GM10847 (cell line): ENCODE results near the gene LRRN4.

Source experiments
- POLR2A ChIP-seq: IDR thresholded peaks from 2 replicates; pipeline ENCODE4 v1.6.1; 2011; ENCODE audit not compliant: insufficient read length; ENCODE audit errors: extremely low read depth

The LRRN4 gene

DNA sequence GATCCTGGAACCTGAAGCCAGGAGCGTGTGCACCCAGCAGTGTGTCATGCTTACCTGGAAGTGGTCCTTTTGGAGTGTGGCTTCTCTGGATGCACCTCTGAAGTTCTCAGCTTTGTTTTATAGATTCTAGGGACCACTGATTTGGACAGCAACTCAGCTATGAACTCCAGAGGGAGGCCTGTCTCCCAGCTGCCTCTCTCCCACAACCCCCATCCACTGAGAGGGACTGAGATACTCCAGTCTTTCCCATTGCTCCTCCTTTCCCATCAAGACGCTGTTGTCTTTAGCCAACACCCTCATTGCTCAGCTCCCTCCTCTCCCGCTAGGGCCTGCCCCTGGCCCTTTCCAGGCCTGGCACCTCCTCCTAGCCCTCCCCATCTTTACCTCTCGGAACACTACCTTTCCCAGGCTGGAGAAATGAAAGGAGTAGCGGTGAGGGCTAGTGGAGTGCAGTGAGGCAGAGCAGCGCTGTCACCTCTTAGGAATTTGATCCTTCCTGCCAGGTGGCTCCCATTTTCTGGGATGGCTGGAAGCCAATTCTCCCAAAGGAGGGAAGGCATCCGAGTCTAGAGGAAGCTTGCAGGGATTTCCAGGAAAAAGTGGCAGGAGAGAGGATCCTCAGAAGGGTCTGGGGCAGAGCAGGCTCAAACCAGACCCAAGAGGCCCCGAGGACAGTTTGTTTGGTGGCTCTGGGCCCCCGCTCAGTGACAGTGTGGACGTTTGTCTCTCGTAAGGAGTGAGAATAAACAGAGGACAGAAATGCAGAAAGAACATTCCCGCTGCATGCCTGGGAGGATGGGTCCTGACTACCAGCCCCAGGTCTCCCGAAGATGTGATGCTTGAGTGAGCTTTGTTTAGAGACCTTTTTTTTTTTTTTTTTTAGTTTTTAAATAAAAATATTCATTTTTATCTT lies at the start of gene LRRN4:
LRRN4 (minus strand) TSS at position 285 of the 913 bp plus-strand sequence. CDS start 1,261 bp downstream, outside the sequence.
- TF ChIP-seq POLR2A, result no peak

DNA sequence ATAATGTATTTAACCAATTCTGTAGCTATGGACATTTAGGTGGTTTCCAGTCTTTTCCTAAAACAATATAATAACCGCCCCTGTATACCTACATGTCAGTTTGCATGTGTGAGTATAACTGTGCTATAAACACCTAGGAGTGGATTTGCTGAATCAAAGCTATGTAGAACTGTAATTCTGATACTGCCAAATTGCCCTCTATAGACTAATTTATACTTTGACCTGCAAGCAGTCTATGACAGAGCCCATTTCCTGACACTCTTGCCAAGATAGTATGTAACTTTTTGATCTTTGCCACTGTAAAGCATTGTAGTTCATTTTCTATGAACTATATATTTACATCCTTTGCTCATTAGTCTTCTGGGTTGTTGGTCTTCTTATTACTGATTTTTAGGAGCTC lies 49.4 kb upstream of the LRRN4 start:
- no peak for TF ChIP-seq POLR2A

DNA sequence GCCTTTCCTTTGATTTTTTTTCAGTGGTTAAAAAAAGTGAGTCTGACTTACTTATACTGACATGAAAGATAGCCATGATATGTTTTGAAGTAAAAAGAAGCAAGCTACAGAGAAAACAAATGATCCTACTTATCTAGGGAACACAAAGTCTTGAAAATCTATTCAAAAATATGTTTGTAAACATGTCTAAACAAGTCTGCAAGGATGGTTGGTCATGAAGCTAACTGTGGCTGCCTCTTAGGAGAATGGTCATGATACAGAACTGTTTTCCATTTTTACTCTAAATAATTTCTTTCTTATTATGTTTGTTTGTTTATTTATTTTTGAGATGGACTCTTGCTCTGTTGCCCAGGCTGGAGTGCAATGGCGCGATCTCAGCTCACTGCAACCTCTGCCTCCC lies 47.5 kb upstream of the LRRN4 start:
- TF ChIP-seq POLR2A, result no peak

- TF ChIP-seq POLR2A, result no peak
Observed at GRCh38 chr20:6100246-6100645, 46.4 kb upstream of the LRRN4 start.

GRCh38 chr20:6099819-6100218 lies 46.0 kb upstream of the LRRN4 start:
- TF ChIP-seq POLR2A, result no peak

GRCh38 chr20:6095409-6095808 lies 41.5 kb upstream of the LRRN4 start:
- no peak for TF ChIP-seq POLR2A

GRCh38 chr20:6094565-6094964 lies 40.7 kb upstream of the LRRN4 start:
- TF ChIP-seq POLR2A, result no peak

GRCh38 chr20:6094063-6094462 lies 40.2 kb upstream of the LRRN4 start:
- TF ChIP-seq POLR2A, result no peak

DNA sequence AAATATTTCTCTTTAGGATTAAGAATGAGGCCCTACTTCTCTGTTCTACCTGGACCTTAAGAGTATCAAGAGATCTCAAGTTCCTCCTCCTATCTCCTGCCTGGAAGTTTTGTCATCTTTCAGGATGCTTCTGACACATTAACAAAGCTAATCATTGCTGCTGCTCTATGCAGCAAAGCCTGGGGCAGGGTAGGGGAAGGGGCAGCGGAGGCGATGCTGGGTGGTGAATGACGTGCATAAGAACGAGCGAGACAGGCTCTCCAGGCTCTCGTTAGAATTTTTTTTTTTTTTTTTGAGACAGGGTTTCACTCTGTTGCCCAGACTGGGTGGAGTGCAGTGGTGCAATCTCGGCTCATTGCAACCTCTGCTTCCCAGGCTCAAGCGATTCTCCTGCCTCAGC lies 37.8 kb upstream of the LRRN4 start:
- no peak for TF ChIP-seq POLR2A

DNA sequence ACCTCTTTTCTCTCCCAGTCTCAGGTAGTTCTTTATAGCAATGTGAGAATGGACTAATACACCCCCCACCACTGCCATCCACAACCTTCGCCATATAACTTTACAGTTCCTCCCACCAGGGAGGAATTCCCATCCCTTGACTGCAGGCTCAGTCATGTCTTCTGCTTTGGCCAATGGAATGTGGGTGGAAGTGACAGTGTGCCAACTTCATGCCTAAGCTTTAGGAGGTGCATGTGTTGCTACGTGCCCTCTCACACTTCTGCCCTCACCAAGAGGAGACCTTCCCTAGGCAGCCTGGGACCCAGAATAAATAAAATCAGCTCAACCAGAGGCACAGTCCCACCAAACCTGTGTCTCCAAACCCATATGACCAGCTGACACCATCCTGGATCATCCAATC lies 33.0 kb upstream of the LRRN4 start:
- no peak for TF ChIP-seq POLR2A

DNA sequence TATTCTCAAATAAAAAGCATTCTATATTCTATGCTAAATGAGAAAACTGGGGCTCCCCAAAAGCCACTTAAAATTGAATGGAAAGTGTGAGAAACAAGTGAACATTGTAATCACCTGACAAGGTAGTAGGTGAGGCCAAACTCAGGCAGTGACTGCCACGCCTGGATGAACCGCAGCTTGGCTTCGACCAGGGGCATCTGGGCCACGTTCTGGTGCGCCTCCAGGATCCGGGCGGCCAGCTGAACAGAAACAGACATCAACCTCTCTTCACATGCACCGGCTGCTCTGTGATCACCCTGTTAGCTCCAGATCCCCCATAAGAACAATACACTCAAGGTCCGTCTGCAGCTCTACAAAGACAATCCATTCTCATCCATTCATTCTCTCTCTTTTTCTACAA lies 30.1 kb upstream of the LRRN4 start:
- TF ChIP-seq POLR2A, result no peak

DNA sequence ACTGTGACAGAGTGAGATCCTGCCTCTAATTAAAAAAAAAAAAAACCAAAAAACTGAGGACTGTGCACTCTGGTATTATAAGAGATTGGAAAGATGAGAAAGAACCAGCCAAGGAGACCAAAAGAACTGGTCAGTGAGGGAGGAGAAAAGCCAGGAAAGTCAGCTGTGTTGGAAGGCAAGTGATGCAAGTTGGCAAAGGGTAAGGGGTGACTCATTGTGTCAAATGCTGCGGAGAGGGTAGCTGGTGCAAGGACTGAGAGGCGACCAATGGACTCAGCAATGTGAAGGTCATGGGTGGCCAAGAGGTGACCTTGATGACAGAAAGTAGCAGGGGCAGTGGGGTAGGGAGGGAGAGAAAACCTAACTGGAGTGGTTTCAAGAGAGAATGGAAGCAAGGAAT lies 27.4 kb upstream of the LRRN4 start:
- TF ChIP-seq POLR2A, result no peak

- TF ChIP-seq POLR2A, result no peak
Observed at GRCh38 chr20:6079016-6079415, 25.2 kb upstream of the LRRN4 start.

GRCh38 chr20:6075428-6076219 lies 21.8 kb upstream of the LRRN4 start:
- TF ChIP-seq POLR2A, result no peak

GRCh38 chr20:6074784-6075183 lies 20.9 kb upstream of the LRRN4 start:
- no peak for TF ChIP-seq POLR2A

DNA sequence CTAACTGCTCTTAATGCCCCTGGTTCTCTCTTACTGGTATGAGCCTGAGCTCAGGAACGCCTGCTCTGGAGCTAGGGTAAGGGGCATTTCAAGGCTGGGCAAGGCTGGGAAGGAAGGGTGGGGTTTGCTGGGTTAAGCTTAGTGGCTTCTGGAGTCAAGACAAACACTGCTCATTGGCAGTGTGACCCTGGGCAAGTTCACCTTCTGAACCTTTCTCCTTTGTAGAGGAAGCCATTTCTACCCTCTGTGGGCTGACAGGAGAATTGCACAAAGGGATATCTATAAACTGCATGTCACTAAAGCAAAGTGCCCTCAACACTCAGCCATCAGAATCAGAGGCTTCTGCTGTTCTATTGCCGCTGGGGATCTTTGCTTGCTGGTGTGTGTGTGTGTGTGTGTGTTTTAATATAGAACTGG lies 20.3 kb upstream of the LRRN4 start:
- no peak for TF ChIP-seq POLR2A
